ENCODE results near the gene FAM83D.

The FAM83D gene

GRCh38 chr20:38999965-39000910 is 74.0 kb downstream of the FAM83D start:
- no peak for DNase-seq (ENCODE audit: low read depth in 2 of 2)
